Measurements from ENCODE around the gene IL21R.
"Not testable (repeated sequence)": the region's sequence is repeated elsewhere in the genome, so short reads cannot be mapped to it uniquely, and the experiment has no call there.

IL21R gene

DNA sequence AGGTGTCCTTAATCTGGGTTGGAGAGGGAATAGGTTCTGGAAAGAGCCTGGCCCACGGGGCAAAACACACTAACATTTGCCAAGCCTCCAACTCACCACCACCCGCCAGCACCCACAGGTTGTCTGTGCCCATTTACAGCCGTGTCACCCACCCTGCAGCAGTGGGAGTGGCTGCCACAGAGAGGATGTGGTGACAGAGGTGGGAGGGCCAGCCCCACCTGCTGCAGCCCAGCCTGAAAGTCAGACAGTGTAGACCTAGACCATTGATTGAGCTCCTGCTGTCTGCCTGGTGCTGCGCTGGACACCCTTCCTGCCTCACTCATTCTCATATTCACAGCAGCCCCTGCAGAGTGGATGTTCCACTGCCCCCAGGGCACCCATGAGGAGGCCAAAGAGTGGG is 44.7 kb downstream of the IL21R start:
- DNase-seq = no peak

DNA sequence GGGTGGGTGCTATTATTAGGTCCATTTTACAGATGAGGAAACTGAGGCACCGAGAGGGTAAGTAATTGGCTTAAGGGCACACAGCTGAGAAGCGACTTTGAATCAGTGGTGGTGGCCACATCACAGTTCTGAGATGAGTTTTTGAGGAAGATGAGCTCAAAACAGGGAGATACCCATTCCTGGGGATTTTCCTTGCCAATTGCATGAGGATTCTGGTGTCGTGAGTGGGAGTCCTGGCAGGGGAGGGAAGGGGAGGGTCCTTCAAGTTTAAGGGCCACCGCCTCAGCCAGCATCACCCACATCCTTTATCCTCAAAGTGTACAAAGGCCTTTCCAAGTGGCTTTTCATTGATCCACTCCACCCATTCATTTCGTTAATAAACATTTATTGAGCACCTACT is 45.3 kb downstream of the IL21R start:
- no peak for DNase-seq

DNA sequence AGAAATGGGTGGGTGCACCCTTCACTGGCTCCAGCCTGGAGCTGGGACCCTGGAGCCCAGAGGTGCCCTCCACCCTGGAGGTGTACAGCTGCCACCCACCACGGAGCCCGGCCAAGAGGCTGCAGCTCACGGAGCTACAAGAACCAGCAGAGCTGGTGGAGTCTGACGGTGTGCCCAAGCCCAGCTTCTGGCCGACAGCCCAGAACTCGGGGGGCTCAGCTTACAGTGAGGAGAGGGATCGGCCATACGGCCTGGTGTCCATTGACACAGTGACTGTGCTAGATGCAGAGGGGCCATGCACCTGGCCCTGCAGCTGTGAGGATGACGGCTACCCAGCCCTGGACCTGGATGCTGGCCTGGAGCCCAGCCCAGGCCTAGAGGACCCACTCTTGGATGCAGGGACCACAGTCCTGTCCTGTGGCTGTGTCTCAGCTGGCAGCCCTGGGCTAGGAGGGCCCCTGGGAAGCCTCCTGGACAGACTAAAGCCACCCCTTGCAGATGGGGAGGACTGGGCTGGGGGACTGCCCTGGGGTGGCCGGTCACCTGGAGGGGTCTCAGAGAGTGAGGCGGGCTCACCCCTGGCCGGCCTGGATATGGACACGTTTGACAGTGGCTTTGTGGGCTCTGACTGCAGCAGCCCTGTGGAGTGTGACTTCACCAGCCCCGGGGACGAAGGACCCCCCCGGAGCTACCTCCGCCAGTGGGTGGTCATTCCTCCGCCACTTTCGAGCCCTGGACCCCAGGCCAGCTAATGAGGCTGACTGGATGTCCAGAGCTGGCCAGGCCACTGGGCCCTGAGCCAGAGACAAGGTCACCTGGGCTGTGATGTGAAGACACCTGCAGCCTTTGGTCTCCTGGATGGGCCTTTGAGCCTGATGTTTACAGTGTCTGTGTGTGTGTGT is 46.8 kb downstream of the IL21R start:
- DNase-seq = no peak

DNA sequence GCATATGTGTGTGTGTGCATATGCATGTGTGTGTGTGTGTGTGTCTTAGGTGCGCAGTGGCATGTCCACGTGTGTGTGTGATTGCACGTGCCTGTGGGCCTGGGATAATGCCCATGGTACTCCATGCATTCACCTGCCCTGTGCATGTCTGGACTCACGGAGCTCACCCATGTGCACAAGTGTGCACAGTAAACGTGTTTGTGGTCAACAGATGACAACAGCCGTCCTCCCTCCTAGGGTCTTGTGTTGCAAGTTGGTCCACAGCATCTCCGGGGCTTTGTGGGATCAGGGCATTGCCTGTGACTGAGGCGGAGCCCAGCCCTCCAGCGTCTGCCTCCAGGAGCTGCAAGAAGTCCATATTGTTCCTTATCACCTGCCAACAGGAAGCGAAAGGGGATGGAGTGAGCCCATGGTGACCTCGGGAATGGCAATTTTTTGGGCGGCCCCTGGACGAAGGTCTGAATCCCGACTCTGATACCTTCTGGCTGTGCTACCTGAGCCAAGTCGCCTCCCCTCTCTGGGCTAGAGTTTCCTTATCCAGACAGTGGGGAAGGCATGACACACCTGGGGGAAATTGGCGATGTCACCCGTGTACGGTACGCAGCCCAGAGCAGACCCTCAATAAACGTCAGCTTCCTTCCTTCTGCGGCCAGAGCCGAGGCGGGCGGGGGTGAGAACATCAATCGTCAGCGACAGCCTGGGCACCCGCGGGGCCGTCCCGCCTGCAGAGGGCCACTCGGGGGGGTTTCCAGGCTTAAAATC is 47.6 kb downstream of the IL21R start:
- no peak for DNase-seq

GRCh38 chr16:27450196-27450549 is 48.2 kb downstream of the IL21R start:
- DNase-seq = no peak

DNA sequence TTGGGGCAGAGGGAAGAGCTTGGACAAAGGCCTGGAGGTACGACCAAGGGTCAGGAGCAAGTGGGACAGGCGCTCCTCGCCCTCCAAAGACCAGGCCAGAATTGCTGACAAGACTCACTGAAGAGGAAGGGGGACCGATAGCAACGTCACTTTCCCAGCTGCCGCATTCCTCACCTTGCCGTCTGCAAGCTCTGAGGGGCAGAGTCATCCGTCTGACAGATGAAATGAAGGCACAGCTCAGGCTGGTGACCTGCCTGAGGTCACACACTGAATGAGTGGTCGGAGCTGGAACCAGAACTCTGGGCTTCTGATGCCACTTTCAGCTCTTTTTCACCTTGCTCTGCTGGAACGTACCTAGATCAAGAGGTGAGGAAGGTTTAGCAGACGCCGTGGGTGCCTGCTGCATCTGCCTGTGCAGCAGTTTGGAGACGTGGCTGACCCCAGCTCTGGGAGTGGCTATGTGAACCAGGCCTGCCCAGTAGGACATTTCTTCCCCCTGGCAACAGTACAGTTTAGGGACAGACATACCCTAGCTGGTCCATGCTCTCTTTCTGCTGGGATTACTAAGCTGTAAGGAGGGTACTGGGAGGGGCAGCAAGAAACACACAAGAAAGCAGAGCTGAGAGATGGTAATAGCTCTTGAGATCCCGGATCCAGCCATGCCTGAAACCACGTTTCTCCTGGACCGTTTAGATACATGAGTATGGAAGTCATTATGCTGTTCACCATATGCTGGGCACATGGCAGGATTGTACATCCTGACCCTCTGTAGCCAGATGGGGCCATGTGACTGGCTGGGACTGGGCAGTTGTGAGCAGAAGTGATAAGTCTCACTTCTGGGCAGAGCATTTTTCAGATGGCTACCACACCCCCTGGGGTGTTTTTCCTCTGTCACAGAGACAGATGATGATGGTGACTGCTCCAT is 50.9 kb downstream of the IL21R start:
- DNase-seq = no peak

DNA sequence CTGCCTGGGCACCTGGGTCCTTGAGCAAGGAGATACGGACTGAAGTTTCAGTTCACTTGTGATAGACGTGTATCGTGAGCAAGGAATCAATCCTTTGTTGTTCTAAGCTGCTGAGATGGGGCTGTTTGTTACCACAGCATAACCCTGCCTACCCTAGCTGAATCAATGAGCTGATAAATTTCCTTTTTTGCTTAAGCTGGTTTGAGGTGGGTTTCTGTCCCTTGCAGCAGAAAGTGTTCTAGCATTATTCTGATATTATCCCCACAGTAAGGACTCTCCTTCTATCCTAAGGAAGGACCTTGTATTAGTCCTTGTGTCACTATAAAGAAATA is 51.5 kb downstream of the IL21R start:
- DNase-seq = no peak

- no peak for DNase-seq
Observed at GRCh38 chr16:27455700-27456099, 53.7 kb downstream of the IL21R start.

- DNase-seq = not testable (repeated sequence)
Observed at GRCh38 chr16:27457605-27457900, 55.6 kb downstream of the IL21R start.

DNA sequence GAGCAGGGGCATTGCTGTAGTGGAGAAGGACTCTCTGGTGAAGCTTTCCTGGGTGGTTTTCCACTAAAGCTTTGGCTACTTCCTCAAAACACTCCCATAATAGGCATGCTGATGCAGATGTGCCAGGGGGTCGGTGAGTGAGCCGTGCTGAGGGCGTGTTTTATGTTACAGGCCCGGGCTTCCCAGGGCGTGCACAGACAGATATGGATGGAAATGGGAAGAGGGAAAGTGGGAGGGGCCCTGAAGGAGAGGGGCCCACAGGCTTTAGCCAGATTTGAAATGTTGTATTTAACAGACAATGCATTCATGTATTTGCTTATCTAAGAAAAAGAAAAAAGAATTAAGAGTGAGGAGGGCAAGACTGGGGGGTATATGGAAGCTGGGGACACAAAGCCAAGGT is 56.3 kb downstream of the IL21R start:
- DNase-seq = no peak

GRCh38 chr16:27458987-27459688 is 57.2 kb downstream of the IL21R start:
- DNase-seq = no peak

DNA sequence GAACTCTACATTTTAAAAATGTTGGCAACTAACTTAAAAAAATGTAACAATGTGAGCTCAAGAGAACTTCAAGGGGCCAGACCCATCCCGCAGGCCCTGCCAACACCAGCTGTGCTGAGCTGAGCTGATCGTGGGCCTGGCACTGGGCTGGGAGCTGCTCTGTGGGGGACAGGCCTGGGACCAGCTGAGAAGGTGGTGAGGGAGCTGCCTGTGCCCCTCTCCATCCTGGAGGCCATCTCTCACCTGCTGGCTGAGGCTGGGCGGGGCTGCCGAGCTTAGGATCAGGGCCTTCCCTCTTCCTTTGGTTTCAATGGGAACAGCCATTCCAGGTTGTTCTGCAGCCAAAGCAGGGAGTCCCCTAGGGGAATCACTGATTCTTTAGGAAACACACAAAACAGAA is 58.2 kb downstream of the IL21R start:
- DNase-seq = no peak

DNA sequence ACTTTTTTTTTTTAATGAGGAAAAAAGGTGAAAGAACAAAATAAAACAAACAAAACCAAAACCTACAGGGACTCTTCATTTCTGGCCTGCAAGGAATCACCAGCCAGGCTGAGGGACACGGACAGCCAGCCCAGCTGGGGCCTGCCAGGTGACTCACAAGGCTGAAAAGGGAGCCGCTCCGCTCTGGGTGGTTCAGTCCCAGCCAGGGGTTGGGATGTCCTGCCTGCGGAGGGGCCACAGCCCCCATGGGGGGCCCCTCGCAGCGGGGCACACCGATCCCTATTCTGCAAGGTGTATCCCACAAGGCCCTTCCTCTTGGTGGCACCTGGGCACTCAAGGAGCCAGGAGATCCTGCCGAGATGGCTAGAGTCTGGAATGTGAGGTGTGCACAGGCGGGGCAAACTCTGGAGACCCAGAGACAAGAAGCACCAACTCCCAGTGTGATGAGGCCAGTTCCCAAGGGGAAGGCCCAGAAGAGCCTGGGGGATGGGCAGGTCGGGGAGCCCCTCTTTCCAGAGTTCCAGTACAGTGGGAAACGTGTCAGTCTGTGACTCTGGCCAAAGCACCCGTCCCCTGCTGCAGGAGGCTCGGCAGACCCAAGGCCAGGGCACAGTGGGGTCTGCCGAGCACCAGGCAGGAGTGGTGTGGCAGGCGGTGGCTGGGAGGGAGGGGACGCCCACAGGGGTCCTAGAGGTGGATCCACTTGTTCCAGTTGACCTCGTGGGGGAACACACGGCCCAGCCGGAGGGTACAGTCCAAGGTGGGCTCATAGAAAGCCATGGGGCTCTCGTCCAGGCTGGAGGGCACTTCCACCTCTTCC is 58.9 kb downstream of the IL21R start:
- no peak for DNase-seq

DNA sequence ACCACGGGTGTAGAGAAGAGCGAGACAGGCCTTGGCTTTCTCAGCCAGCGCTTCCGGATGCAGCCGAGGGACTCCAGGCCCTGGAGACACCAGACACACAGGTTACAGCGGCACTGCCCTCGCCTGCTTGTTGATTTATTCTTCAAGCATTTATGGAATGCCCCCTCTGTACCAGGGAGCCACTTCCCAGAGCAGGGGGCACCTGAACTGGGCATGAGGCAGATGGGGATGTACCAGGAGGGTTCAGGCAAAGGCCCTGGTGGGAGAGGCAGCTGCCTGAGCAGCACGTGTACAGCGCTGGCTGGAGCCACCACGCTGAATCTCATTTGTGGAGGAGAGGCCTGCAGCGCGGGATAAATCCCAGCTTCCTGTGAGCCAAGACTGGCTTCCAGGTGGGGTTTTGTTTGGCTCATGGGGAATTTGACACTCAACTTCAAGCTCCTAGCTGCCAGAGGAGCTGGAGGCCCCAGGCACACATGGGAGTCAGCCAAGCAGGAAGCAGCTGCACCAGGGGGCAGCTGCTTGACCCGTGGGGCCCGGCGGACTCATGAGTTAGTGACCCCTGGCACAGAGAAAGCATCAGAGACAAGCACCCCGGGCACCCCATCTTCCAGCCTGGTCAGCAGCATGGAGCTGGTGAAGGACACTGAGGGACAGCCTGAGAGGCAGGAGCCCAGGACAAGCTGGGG is 59.7 kb downstream of the IL21R start:
- no peak for DNase-seq

GRCh38 chr16:27462200-27462845 is 60.3 kb downstream of the IL21R start:
- no peak for DNase-seq

- DNase-seq = no peak
Observed at GRCh38 chr16:27462846-27463682, 61.1 kb downstream of the IL21R start.

GRCh38 chr16:27463741-27464591 is 62.0 kb downstream of the IL21R start:
- no peak for DNase-seq

DNA sequence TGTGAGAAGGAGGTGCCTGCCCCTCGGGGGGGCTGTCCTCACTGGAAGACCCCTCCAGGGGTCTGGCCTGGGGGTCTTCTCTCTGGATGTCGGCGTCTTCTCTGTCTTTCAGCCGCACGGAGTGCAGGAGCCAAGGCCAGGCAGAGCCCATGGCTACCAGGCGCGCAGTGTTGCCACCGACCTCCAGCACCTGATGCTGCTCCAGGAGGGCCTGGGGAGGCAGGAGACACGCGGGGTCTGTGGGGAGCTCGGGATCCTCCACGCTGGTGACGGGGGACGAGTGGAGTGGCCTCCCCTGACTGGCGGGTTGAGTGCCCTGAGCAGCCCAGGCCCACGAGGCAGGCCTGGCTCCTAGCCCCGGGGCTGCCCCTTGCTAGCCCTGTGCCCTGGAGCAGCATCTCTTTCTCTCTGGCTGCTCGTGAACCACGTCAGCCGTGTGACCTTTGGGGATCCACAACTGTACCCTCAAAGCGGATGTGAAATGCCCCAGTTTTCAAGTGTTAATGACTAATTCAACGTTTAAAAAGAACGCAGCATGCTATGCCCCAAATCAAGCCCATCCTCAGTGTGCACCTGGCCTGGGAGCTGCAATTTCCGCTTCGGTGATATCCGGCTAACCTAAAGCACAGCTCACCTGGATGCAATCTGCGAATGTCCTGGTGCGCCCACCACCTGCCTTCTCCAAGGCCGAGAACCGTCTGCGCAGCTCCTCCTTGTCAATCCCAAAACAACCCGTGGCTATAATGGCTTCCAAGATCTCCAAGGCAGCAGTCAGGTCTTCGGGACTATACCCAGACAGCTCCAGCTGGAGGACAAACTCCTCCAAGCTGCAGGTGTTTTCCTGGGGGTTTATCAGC is 62.9 kb downstream of the IL21R start:
- no peak for DNase-seq
